HG03159 (cell line): ENCODE results near the gene NPHP4.

Experiments
- ATAC-seq: cut with Tn5 transposase; IDR thresholded peaks from one replicate; pipeline ENCODE4 v1.9.1; 2021; ENCODE audit warnings: mild to moderate bottlenecking, moderate library complexity; ENCODE audit not compliant: unreplicated experiment

The NPHP4 gene

DNA sequence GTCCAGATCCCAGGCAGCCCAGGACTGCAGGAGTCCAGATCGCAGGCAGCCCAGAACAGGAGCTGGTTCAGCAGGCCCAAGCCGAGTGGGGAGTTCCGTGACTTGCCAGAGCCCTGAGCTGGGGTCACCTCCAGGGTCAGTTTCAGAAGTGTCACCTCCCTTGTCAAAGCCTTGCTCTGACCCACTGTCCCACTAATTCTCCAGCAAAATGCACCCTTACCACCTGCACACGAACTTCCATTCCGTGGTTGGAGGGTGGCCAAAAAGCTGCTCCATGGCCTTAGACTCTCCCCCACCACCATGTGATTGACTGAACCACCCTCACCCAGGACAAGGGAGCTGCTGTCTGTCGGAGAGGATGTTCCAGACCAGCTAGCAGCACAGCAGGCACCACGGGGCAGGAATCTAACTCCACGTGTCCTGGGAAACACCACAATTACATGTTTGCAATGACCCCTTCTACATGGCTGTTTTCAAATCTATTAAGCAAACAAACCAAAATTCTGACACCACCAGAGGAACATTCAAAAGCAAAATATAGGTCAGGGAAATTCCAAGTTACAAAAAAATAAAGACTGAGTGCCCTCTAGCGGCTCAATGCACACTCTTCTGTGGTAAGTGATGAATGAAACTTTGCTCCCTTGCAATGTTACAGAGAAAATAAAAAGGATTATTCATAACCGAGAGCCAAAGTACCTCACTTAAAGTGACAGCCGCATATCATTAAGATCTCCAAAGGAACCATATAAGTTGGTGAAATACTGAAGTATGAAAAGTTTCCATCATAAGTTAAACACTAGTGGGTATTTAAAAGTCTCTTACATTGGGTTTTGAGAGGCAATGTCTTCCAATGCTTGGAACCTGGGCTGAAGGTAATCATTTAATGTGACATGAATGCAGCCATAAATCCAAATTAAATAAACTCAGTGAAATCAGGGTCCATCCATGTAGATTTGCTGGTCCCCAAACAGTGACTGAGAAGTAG, 76.3 kb downstream of the NPHP4 start:
- ATAC-seq, result no peak

DNA sequence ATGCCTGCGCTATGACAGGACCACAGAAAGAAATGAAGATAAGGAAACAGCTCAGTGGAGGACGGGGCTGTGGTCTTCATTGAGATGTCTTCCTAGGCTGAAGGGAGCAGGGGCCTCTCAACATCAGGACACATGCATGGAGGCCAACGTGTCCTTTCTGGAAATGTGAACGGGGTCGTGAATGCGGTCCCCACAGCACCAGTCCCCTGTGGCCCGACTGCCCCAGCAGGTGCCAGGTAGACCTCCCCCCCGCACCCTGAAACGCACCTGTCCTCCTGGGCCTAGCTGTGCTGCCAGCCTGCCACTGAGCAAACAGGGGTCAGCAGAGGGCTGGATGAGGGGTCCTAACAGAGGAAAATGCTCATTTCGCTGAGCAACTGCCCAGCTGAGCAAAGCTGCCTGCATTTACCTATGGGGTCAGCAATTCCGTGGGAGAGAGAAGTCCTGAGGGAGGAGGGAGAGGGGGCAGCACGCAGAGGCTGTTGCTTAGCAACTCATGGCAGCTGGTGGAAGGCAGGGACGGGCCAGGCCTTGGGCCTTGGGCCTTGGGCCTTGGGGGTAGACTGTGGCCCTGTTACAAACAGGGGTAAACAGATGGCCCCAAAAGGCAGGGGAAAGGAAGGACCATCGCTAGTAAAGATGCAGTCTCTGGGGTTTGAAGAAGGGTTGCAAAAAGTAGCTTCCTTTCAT, 77.4 kb downstream of the NPHP4 start:
- ATAC-seq, result no peak

DNA sequence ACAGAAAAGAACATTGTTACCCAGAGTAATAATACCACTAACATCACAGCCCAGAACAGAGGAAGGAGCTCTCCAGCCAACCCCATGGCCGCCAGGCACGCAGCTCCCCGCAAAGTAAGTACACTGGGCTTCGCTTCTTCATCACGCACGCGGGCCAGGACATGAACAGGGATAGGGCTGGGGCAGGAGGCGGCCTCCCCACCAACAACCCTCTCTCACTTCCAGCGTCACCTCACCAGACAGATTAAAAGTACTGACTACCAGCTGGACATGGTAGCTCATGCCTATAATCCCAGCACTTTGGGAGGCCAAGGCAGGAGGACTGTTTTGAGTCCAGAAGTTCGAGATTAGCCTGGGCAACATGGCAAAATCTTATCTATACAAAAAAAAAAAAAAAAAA, 78.3 kb downstream of the NPHP4 start:
- ATAC-seq, result no peak

DNA sequence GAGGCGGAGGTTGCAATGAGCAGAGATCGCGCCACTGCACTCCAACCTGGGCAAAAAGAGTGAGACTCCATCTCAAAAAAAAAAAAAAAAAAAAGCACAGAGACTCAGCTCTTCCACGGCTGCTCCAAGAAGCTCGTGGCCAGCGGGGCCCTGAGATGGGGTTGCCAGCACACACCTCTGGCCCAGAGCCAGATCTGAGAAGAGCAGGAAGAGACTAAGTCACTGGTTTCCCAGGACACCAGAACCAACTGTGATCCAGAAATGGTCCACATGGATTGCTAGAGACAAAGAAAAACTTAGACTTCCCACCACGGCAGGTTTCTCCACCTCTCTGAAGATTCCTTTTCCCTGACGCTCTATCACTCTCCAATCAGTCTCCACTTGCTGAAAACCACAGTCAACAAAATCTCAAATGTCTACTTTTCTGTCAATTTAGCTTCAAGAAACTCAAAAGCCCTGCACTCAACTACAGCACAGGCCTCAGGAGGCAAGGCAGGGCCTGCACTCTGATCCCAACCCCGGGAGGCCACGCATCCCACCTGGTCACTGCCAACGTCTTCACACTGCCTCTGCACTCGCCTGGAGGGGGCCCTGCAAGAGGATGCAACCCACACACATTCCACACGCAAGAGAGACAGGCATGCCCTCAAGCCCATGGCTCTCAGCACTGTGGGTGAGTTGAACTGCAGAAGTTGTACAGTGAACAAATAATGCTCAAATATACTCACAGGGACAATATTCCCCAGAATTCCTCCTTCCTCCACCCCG, 79.0 kb downstream of the NPHP4 start:
- no peak for ATAC-seq

DNA sequence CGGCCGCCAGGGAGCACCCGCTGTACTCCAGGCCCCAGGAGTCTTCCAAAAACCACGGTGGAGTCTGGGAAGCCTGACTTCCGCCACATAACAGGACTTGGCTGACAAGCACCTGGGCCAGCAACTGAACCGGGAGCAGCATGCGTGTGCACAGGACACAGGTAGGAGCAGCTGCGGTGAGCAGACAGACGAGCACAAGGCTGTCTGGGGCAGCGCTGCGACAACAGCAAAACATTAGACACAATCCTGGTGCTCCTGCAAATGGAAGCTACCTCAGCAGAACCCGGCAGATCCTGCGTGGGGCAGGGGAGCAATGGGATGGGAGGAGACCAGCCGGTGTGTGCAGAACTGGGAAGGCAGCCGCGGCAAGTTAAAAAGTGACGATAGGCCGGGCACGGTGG, 80.4 kb downstream of the NPHP4 start:
- ATAC-seq, result no peak

DNA sequence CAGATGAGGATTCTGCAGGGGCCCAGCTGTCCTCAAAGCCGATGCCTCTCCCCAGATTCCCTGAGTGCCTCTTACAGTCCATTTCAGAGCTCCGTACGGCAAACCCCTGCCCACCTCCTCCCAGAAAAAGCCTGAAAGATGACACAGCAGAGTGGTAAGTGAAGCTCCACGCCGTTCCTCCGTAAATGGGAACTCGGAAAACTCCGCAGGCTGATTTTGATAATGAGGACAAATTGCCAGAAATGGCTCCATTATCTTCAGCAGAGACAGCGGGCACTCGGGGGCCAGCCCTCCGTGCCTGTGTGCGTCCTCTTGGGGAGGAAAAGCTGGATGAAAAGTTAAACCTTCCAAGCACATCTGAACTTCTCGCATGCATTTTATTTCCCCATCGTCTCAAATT, 81.1 kb downstream of the NPHP4 start:
- no peak for ATAC-seq

DNA sequence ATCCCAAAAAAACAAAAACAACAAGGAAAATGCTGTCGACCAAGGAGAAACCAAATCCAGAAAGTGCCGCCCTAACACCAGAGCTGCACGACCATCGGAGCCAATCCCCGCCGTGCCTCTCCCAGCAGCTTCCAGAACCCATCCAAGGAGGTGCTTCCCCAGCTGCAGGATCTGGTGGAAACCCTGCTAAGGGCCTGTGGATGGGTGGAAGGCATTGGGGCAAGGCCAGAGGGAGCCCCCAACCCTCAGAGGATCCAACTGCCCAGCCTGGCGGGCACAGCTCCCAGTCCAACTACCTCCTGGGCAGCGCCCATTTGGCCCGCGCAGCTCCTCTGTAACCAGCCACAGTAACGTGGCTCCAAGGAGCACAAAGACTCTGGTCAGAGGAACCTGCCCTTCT, 81.6 kb downstream of the NPHP4 start:
- no peak for ATAC-seq

DNA sequence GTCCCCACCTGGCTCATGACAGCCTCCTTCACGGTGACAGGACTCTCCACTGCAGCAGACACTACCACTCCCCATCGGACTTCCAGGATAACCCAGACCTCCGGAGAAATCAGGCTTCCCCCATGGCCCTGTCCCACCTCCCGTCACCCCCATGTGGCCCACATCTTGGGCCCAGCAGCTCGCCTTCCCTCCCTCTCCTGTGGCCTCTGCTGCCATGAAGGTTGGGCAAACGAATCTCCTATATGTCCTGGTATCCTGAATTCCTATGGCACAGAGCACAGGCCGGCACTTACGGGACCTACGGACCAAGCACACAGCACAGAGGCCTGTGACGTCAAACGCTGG, 82.0 kb downstream of the NPHP4 start:
- ATAC-seq, result no peak

DNA sequence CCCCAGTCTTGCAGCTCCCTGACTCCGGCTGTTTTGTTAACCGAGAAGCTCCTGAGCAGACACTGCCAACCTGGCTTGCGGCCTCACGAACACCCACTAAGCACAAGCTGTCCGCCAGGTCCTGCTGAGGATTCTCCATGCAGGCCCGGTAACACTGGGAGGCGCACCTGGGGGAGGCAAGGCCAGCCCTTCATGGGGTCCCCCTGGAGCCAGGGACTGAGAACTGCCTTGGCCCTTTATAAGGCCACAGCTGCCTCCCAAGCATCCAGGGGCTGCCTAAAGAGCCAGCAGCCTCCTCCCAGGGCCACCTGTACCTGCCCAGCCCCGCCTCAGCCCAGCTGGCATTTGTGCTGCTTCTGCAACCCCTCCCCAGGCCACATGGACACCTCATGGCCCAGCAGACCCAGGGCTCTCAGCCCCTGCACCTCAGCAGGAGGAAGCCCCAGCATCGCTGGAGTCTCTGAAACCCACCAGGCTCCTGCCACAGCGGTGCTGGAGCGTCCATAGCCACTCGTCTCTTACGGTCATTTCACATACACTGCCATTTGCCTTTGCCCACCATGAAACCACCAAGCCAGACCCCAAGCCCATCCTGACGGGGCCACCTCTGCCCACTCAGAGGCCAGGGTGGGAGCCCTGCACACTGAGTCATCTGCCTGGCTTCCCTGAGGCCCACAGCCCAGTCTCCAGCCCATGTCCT, 82.5 kb downstream of the NPHP4 start:
- ATAC-seq, result no peak

DNA sequence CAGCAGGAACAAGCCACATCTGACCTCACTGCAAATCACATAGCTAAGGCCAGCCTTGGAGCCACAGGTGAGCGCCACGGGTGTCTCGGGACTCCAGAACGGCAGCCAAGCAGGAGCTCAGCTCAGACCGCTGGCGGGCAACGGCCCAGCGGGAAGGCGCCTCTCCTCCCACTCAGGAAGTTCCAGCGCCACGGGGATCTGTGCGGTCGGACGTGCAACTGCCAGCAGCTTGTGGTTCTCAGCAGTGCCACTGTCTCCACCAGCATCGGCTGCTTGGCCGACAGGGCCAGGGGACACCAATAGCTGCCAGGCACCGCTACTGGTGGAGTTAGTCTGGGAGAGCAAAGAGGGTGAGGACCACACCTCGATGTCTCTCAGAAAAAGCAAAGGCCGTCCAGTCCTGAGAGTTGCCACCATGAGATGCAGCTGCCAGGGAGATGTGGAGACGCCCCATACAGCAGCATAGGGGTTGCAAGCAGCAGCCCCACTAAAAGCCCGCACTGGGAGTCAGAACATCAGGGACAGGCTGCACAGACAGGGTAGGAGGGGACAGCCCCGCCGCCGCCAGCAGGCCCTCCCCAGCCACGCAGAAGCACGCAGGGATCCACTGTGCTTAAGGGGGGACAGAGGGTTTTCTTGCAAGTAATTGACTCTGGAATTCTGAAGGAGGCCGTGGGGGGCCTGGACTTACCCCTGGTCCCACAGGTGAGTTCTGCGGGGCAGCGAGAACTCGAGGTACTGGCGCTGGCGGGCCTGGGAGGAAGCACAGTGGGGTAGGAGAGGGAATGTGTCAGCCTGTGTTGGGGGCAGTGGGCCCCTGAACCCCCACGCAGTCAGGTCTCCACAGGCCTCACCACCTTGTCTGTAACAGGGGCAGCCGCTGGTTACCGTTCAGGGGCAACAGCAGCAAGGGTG, 83.5 kb downstream of the NPHP4 start:
- no peak for ATAC-seq

DNA sequence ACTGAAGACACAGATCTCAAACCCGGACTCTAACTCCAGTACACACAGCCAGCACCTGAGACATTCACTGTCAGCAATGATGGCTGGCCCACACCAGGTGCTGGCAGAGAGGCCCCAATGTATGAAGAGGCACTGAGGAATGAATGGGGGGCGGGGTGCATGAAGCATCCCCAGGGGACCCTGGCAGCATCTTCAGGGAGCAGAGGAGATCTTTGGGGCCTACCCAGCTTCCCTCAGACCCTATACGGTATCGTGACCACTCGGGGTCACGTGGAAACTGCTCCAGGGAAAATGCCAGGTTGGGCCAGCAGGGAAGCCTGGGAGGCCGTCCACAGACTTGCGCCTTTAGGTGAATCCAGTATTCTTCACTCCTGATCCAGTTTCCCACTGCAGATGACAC, 84.3 kb downstream of the NPHP4 start:
- no peak for ATAC-seq

DNA sequence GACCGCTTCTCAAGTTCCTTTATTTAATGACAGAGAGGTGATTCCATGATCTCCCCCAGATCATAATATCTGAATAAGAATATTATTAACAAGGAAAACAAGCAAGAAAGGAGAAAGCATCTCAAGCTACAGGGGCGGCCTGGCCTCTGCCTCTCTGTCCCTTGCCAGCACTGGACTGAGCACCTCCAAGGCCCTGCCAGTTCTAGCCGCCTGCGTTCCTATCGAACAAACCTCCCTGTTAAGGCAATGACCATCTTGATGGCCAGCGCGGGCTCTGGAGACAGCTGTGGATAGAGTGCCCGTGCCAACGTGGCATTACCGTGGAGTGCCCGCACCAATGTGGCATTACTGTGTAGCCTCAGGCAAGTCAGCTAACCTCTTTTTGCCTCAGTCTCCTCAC, 84.8 kb downstream of the NPHP4 start:
- ATAC-seq, result no peak

DNA sequence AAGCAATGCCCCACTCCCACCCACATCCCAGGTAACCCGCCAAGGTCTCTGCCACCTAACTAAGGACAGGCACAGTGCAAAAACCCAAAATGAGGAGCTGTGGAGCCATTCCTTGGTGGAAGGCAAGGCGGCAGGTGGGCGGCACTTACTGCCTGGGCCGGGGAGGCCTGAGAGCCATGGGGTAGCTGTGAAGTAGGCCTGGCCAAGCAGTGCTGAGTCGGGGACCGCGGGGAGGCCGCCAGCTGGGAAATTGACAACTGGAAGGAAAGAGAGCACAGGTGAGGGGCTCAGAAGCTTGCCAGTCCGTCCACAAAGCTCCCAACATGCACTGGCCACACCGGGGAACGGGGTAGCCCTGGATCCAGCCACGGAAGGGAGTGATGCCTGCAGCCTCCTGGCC, 85.3 kb downstream of the NPHP4 start:
- ATAC-seq, result no peak

DNA sequence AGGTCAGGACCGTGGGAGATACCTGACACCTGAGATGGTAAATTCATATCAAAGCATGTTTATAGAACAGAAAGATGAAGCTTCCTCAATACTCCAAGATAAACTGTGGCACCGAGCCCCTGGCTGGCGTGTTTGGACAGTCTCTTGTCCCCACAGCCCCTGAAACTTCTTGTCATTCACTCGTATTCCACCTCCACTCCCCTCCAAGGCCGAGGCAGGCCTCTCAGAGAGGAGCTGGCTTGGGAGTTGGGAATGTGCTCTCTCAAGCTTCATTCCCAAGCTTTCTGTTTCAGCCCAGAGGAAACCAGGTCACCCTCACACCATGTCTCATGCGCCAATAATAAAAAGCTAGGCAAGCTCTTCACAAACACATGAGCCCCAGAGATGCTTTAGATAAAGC, 86.1 kb downstream of the NPHP4 start:
- no peak for ATAC-seq

DNA sequence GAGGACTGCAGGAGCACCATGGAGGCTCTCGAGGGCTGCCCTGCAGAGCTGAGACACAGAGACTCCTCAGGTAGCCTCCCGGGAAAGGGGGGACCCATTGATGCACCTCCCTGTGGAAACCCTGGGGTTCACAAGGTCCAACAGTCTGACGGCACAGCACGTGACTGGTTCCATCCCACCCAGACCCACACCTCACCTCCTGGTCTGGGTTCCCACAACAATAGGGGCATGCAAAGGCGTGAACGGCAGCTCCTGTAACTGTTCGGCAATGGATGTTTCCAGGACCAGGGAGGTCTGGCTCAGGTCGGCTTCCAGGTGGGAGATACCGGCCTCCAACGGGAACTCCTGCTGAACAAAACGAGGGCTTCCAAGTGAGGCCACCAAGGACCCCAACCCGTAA, 86.8 kb downstream of the NPHP4 start:
- ATAC-seq, result no peak

DNA sequence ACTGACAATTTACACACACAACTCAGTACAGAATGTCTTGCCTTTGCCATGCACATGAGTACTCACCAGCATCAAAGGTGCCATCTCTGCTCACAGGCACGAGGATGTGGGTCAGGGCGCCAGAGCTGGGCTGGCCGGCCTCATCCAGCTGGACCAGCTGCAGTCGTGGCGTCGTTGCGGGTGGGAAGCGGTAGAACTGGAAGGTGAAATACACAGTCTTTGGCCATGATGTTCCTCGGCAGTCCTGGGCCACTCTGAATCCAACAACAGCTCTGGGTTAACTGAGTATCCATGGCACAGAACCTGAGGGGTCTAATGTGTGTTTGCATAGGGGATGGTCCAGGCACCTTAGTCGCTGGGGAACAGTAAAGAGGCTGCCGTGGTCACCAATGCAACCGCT, 87.7 kb downstream of the NPHP4 start:
- no peak for ATAC-seq

DNA sequence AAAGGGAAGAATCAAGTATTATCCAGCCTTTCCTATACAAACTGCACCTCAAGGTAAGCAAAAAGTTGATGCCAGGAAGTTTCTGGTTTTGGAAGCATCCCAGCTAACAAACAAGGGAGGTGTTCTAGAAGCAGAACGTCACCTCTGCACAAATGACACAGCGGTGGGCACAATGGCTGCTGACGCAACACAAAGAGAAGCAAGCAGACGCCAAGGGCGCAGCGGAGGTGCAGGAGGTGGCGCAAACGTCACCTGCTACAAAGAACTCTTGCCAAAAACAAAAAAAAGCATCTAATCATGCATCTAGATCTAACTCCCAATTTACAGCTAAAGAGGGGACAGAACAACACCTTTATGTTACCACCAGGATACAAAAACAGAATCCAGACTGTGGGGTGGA, 88.5 kb downstream of the NPHP4 start:
- ATAC-seq, result no peak

DNA sequence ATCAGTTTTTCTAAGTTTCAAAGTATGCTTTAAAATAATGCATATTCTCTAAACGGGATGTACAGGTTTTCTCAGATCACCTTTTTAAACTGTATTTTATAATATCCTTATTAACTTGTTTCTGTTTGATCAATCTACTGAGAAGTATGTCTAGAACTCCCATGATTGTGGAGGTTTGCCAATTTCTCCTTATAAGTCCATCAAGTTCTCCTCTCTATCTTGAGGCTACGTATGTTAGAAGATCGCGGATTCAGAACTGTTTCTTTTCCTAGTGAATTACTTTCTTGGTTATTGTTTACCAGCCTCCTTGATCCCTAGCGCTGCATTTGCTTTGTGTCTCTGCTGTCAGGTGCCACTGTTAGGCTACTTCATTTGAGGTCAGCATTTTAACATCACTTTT, 89.2 kb downstream of the NPHP4 start:
- ATAC-seq, result no peak

DNA sequence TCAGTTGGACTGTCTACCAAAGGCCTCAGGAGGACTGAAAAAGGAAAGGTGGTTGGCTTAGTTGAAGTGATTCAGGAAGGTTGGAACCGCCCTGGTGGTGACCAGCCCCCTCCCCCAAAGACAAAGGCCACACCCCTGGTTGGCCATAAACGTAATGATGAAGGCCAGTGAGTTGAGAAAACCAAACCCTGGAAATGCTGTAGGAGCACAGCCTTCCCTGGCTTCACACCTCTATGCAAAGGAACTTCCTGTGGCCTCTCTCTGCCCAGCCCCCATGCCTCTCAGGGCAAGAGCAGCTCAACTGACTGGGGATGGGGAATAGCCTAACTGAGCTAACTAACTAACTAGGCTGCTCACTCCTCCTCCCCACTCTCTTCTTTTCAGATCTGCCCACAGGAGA, 90.4 kb downstream of the NPHP4 start:
- no peak for ATAC-seq

DNA sequence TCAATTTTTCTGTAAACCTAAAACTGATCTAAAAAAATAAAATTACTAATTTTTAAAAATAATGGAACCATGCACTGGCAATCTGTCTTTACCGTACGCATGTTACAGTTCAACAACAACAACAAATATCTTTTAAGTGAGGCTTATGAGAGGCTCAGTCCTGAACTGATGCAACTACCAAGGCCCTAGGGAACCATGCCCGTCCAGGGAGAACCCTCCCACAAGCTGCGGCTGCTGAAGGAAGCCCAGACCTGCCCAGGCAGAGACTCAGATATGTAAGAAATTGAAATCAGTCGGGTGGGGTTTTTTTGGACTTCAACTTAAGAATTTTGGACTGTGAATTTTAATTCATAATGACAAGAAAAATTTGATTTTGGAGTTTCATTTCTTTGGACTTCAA, 91.1 kb downstream of the NPHP4 start:
- no peak for ATAC-seq
